Osteoblast (primary cell): Measurements from ENCODE around the gene NCKAP5. TPM values are rescaled to one million over a fixed set of nuclear protein-coding genes. Genes with fewer than 3 reads are reported as not detected.

Source experiments
- DNase-seq: peaks from one replicate; pipeline ENCODE4 v3.0.0; 2011; ENCODE audit warnings: low spot score, mixed read lengths; ENCODE audit not compliant: insufficient read length; ENCODE audit errors: missing footprints
- H2AFZ ChIP-seq: 2 replicates; pipeline ENCODE4 v1.6.0; 2011; ENCODE audit warnings: mild to moderate bottlenecking, low read length
- H3K27ac ChIP-seq: 2 replicates; pipeline ENCODE4 v1.5.1; 2011; ENCODE audit warnings: mild to moderate bottlenecking, low read depth, low read length, moderate library complexity
- H3K27me3 ChIP-seq: 2 replicates; pipeline ENCODE4 v1.6.0; 2012; ENCODE audit warnings: mild to moderate bottlenecking, control low read depth, inconsistent platforms, low read length, moderate library complexity; ENCODE audit not compliant: insufficient read depth
- H3K36me3 ChIP-seq: 2 replicates; pipeline ENCODE4 v1.5.1; 2011; ENCODE audit warnings: mild to moderate bottlenecking, low read length, control low read depth, moderate library complexity; ENCODE audit not compliant: insufficient read depth
- H3K4me1 ChIP-seq: 2 replicates; pipeline ENCODE4 v1.5.1; 2011; ENCODE audit warnings: mild to moderate bottlenecking, low read length, control low read depth, moderate library complexity; ENCODE audit not compliant: insufficient read depth
- H3K4me2 ChIP-seq: 2 replicates; pipeline ENCODE4 v1.6.0; 2011; ENCODE audit warnings: mild to moderate bottlenecking, low read length; ENCODE audit not compliant: insufficient read depth
- H3K4me3 ChIP-seq: fragments of 200-600 bp; sonication (generic); 3 replicates; pipeline ENCODE4 v1.5.1; 2012; ENCODE audit warnings: mild to moderate bottlenecking, low read length, inconsistent platforms; ENCODE audit not compliant: insufficient read depth
- H3K79me2 ChIP-seq: 2 replicates; pipeline ENCODE4 v1.6.0; 2012; ENCODE audit warnings: mild to moderate bottlenecking, low read length, control low read depth, inconsistent platforms; ENCODE audit not compliant: insufficient read depth
- H3K9me3 ChIP-seq: 2 replicates; pipeline ENCODE4 v1.5.1; 2011; ENCODE audit warnings: low read depth, low read length, control low read depth
- H4K20me1 ChIP-seq: 2 replicates; pipeline ENCODE4 v1.6.0; 2012; ENCODE audit warnings: mild to moderate bottlenecking, low read length, control low read depth; ENCODE audit not compliant: insufficient read depth
- CTCF ChIP-seq: IDR thresholded peaks from 2 replicates; pipeline ENCODE4 v1.5.1; 2011; ENCODE audit warnings: mild to moderate bottlenecking, low read depth, low read length, moderate library complexity; ENCODE audit errors: extremely low read depth
- total RNA-seq: library from RNA; depleted of rRNA; stranded (reverse); fragments of >200 nt; gene quantifications from 2 replicates; pipeline ENCODE4 v1.2.3, GENCODE V29; 2012

NCKAP5 gene
- total RNA-seq, 1 donor, result 1.8 TPM

- Histone ChIP-seq H3K4me1 (no peaks in the 10 kb centered on the region), H3K79me2 (no peaks in the 10 kb centered on the region), H3K4me3 (no peak overlapping the region), H4K20me1 (no peaks in the 10 kb centered on the region), H2AFZ (no peak overlapping the region), H3K27ac (no peak overlapping the region), H3K36me3 (no peaks in the 10 kb centered on the region), H3K9me3 (no peaks in the 10 kb centered on the region), H3K4me2 (no peak overlapping the region), H3K27me3 (peaks cover 2% of the 10 kb centered on the region)
- no peak for TF ChIP-seq CTCF
- DNase-seq, result no peak
Observed at GRCh38 chr2:133229974-133230373, 338.3 kb downstream of the NCKAP5 start.

GRCh38 chr2:133223226-133223625 lies 345.0 kb downstream of the NCKAP5 start:
- Histone ChIP-seq H3K27me3 (no peaks in the 10 kb centered on the region), H4K20me1 (no peaks in the 10 kb centered on the region), H2AFZ (no peak overlapping the region), H3K79me2 (no peaks in the 10 kb centered on the region), H3K27ac (no peak overlapping the region), H3K36me3 (no peaks in the 10 kb centered on the region), H3K4me1 (no peaks in the 10 kb centered on the region), H3K9me3 (no peaks in the 10 kb centered on the region), H3K4me3 (no peak overlapping the region), H3K4me2 (no peak overlapping the region)
- DNase-seq, result no peak
- TF ChIP-seq CTCF, result no peak

GRCh38 chr2:133221398-133221797 lies 346.9 kb downstream of the NCKAP5 start:
- no peaks in the 10 kb centered on the region for H3K36me3 ChIP-seq
- no peaks in the 10 kb centered on the region for H3K9me3 ChIP-seq
- H3K27me3 ChIP-seq, result no peaks in the 10 kb centered on the region
- H3K4me3 ChIP-seq, result no peak overlapping the region
- no peak overlapping the region for H3K27ac ChIP-seq
- H2AFZ ChIP-seq, result no peak overlapping the region
- no peak overlapping the region for H3K4me2 ChIP-seq
- no peaks in the 10 kb centered on the region for H3K4me1 ChIP-seq
- no peak for TF ChIP-seq CTCF
- DNase-seq, result no peak
- no peaks in the 10 kb centered on the region for H4K20me1 ChIP-seq
- H3K79me2 ChIP-seq, result no peaks in the 10 kb centered on the region

DNA sequence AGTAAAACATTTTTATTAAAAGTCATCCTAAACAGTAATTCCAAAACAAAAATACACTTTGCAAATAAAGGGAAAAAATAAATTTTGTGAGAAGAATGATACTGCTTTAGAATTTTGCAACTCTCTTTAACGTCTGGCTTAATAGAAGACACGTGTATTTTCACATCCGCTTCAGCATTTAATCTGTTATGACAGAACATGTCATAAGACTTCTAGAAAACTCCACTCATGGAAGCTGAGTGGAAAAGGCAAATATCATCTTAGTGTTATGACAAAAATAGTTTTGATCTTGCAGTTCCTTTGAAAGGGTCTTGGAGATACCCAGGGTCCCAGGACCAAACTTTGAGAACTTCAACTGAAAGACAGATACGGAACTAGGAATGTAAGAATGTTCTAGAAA lies 350.1 kb downstream of the NCKAP5 start:
- Histone ChIP-seq H3K4me1 (no peaks in the 10 kb centered on the region), H3K4me2 (no peak overlapping the region), H4K20me1 (no peaks in the 10 kb centered on the region), H3K27ac (no peak overlapping the region), H2AFZ (no peak overlapping the region), H3K36me3 (no peaks in the 10 kb centered on the region), H3K4me3 (no peak overlapping the region), H3K79me2 (no peaks in the 10 kb centered on the region), H3K9me3 (no peaks in the 10 kb centered on the region), H3K27me3 (no peaks in the 10 kb centered on the region)
- no peak for DNase-seq
- TF ChIP-seq CTCF, result no peak
